ENCODE data around the gene AP4E1.

- TF ChIP-seq POLR2AphosphoS5 (IDR thresholded peaks at IDR 0.05) (no peak), POLR2A (IDR thresholded peaks at IDR 0.05; ENCODE audit: low read depth) (no peak)
Observed at GRCh38 chr15:51023499-51023898, 115.0 kb downstream of the AP4E1 start.

All from esophagus muscularis mucosa (tissue), 2 donors.